Epithelial cell of esophagus (primary cell): ENCODE data around the gene SQOR.
A peak's percentile ranks its signal among the peaks of the same experiment; 100 is the strongest.

Experiments
- DNase-seq: peaks from one replicate; pipeline ENCODE4 v3.0.0; 2010; ENCODE audit warnings: low read depth
- H3K4me3 ChIP-seq: 2 replicates; pipeline ENCODE4 v1.5.1; 2011; ENCODE audit warnings: mild to moderate bottlenecking, low read length, control low read depth
- TF ChIP-seq, protein P1 (sequence below): IDR thresholded peaks from 2 replicates; pipeline ENCODE4 v1.5.1; 2011; ENCODE audit warnings: low read depth, mild to moderate bottlenecking, low read length, control low read depth, inconsistent platforms; ENCODE audit not compliant: insufficient read depth; ENCODE audit errors: missing control alignments

Gene SQOR

DNA sequence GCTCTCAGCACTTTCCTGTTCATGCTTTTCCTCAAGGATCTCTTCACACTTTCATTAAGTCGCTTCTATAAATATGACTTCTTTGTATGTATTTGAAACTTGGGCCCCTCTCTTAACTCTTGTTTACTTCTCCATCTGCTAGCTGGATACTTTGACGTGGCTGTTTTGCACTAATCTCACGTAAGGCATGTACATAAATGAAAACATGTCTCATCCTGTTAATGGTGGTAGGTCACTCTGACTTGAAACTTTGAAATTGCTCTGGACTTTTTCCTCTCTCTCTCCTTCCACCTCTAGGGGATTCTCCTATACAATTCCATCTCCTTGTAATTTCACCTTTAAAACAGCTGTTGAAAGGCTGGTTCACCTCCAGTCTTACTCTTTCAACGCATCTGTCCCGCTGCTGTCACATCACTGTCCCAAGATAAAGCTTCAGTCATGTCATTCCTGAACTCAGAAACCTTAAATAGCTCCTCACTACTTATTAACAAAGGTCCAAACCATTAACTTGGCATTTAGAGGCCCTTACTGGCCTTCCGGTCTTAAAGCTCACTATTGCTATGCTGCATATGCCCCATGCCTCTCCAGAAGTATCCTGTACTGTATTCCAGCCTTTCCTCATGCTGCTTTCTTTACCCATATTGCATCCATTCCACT is 46.5 kb upstream of the SQOR start:
- TF ChIP-seq, protein P1, sequence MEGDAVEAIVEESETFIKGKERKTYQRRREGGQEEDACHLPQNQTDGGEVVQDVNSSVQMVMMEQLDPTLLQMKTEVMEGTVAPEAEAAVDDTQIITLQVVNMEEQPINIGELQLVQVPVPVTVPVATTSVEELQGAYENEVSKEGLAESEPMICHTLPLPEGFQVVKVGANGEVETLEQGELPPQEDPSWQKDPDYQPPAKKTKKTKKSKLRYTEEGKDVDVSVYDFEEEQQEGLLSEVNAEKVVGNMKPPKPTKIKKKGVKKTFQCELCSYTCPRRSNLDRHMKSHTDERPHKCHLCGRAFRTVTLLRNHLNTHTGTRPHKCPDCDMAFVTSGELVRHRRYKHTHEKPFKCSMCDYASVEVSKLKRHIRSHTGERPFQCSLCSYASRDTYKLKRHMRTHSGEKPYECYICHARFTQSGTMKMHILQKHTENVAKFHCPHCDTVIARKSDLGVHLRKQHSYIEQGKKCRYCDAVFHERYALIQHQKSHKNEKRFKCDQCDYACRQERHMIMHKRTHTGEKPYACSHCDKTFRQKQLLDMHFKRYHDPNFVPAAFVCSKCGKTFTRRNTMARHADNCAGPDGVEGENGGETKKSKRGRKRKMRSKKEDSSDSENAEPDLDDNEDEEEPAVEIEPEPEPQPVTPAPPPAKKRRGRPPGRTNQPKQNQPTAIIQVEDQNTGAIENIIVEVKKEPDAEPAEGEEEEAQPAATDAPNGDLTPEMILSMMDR = no peak
- DNase-seq = peak; percentile 75
- peak overlapping the region; percentile 94 for H3K4me3 ChIP-seq

DNA sequence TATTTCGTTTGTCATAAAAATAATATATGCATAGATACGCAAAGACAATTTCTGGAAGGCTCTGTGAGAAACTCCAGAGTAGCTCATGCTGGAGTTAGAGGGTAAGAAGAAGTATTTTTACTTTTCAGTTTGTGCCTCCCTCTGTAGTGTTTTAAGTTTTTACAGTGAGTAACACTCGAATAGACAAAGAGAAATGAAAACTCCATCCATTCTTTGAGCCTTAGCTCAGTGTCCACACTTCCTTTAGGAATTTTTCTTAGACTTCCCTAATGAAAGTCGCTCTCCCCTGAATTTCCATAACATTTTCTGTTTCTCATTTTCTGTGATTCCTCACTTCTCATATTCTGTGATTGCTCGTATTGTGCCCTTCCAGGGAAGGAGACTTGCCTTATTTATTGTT is 45.6 kb upstream of the SQOR start:
- no peak overlapping the region for H3K4me3 ChIP-seq
- DNase-seq = no peak
- TF ChIP-seq, protein P1 = no peak

DNA sequence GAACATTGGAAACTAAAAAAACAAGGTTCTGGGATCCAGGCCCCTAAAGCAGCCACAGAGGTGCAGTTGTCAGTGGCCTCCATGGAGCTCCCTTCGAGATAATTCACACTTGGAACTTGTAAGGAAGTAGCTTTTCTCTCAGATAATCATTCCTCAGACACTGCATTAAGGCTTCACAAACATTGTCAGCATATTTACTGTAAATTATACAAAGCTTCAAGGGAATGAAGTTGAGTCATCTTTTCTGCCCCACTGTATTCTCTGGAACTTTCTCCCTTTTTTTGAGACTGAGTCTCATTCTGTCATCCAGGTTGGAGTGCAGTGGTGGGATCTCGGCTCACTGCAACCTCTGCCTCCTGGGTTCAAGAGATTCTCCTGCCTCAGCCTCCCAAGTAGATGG is 40.5 kb upstream of the SQOR start:
- TF ChIP-seq, protein P1 = no peak
- no peak overlapping the region for H3K4me3 ChIP-seq
- no peak for DNase-seq

DNA sequence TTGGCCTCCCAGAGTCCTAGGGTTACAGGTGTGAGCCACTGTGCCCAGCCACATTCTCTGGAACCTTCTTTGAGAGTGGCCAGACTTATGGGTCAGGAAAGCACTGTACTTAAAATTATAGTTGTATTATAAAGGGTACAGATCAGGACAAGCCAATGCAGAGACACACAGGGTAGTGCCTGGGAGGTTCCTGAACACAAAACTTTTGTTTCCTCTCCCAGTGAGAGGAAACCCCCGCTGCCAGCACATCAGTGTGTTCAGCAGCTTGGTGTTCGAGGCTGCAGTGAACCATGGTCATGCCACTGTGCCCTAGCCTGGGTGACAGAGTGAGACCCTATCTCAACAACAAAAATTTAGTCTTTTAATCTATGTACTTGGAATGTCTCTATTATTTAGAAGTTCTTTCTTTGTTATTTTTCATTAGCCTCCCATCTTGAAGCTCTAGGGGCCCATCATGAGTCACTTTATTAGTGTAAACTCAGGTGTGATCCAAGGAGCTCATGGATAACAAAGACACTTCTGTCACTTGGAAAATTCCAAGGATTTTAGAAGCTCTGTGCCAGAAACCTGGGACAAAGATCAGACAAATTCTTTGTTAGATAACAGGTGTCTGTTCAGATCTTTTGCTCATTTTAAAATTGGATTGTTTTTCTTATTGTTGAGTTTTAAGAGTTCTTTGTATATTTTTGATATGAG is 39.8 kb upstream of the SQOR start:
- no peak overlapping the region for H3K4me3 ChIP-seq
- no peak for DNase-seq
- TF ChIP-seq, protein P1 = no peak

DNA sequence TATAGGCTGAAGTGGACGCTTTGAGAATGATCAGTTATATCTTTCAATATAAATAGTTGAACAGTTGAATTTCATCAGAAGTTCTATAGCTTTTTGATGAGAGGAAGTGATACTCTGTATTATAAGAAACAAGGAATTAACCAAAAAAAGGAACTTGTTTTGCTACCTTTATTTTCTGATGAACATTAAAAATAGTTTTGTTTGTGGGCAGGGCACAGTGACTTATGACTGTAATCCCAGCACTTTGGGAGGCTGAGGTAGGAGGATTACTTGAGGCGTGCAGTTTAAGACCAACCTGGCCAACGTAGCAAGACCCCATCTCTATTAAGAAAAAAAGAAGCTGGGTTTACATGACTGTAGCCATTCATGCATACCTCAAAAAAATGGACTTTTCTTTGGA is 30.9 kb upstream of the SQOR start:
- DNase-seq = no peak
- H3K4me3 ChIP-seq = no peak overlapping the region
- TF ChIP-seq, protein P1 = no peak

DNA sequence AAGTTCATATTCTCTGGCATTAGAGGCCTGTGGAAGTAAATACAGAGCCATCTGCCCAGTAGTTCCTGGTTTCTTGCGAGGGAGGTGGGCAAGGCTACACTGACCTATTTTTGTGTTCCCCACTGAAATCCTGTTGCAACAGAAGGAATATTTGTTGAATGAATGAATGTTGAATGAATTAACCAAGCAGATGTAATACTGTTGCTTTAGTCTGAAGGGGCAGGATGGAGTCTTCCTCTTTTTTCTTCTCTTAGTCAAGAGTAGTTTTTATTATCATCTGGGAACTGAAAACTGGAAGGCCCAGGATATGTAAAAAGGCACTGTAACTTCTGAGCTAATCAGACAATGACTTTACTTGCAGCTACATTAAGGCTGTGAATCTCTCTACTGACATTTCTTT is 30.5 kb upstream of the SQOR start:
- TF ChIP-seq, protein P1 = no peak
- H3K4me3 ChIP-seq = no peak overlapping the region
- DNase-seq = no peak

DNA sequence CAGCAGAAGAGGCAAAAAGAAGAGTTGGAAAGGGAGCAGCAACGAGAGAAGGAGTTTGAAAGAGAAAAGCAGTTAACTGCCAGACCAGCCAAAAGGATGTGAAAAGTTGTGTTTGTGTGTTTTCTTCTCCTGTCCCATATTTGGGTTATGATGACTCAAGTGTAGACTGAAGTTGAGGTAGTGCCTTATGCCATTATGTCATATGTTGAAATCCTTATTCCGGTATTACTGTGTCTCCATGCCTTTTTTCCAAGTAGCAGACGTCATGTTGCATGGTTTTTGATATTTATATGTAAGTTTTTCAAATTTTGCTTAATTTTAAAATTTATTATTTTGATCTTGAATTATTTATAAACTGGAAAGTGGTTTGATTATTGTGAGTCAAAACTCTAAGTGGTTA is 28.4 kb upstream of the SQOR start:
- H3K4me3 ChIP-seq = no peak overlapping the region
- no peak for DNase-seq
- TF ChIP-seq, protein P1 = no peak
